HEK293 (cell line): ENCODE measurements around the gene ADAM19.

Experiments
- CTCF ChIA-PET: fragments of 350-600 bp; formaldehyde crosslinking; extraction: SDS; loops from one replicate; lab custom pipeline; 2021; ENCODE audit warnings: antibody characterized with exemption; lab: Yijun Ruan, JAX
- POLR2A ChIA-PET: fragments of 300-600 bp; formaldehyde crosslinking; extraction: SDS; loops from one replicate; lab custom pipeline; 2020; ENCODE audit warnings: antibody characterized with exemption, inconsistent platforms; lab: Yijun Ruan, JAX
- H3K27ac ChIP-seq: fragments of 200-500 bp; sonication (Bioruptor generic); 2 replicates; pipeline ENCODE4 v1.5.1; 2014; ENCODE audit warnings: low read depth, low read length, control low read depth, inconsistent platforms; ENCODE audit errors: extremely low read depth
- H3K36me3 ChIP-seq, 2 experiments: fragments of 200-500 bp in 1 of 2; sonication (Bioruptor generic) in 1 of 2; 1 replicate in 1 of 2; 2 replicates in 1 of 2; pipeline ENCODE4 v1.5.1; 2014 to 2017; ENCODE audit warnings: inconsistent platforms in 2 of 2, low read length in 2 of 2; ENCODE audit not compliant: control insufficient read depth in 2 of 2, insufficient read depth in 1 of 2
- H3K4me1 ChIP-seq: fragments of 200-500 bp; sonication (Bioruptor generic); 2 replicates; pipeline ENCODE4 v1.5.1; 2014; ENCODE audit warnings: mild to moderate bottlenecking, low read length, inconsistent platforms; ENCODE audit not compliant: control insufficient read depth, insufficient read depth
- H3K4me3 ChIP-seq: 2 replicates; pipeline ENCODE4 v1.5.1; 2011; ENCODE audit warnings: low read depth, mild to moderate bottlenecking, control low read depth, low read length, moderate library complexity
- H3K9me3 ChIP-seq: fragments of 200-500 bp; sonication (Bioruptor generic); 2 replicates; pipeline ENCODE4 v1.5.1; 2014; ENCODE audit warnings: low read depth, low read length, inconsistent platforms; ENCODE audit not compliant: control insufficient read depth, insufficient read depth
- AEBP2 ChIP-seq: fragments of 450-650 bp; formaldehyde crosslinking; IDR thresholded peaks from 2 replicates; pipeline ENCODE4 v1.5.1; 2016; ENCODE audit warnings: missing biosample characterization, missing genetic modification characterization, borderline replicate concordance
- FEZF1 ChIP-seq: fragments of 450-650 bp; formaldehyde crosslinking; IDR thresholded peaks from 2 replicates; pipeline ENCODE4 v1.5.1; 2016; ENCODE audit warnings: missing biosample characterization, missing genetic modification characterization
- GLIS1 ChIP-seq: fragments of 450-650 bp; formaldehyde crosslinking; IDR thresholded peaks from 2 replicates; pipeline ENCODE4 v1.5.1; 2016; ENCODE audit warnings: missing biosample characterization, missing genetic modification characterization
- HOXD13 ChIP-seq: sonication (generic); formaldehyde crosslinking; IDR thresholded peaks from 2 replicates; pipeline ENCODE4 v1.8.0; 2022; ENCODE audit warnings: missing genetic modification reagents, borderline replicate concordance
- ZBTB44 ChIP-seq: fragments of 450-650 bp; IDR thresholded peaks from 2 replicates; pipeline ENCODE4 v1.5.1; 2018; ENCODE audit warnings: missing biosample characterization, mild to moderate bottlenecking, missing genetic modification characterization
- ZIC2 ChIP-seq: fragments of 450-650 bp; formaldehyde crosslinking; IDR thresholded peaks from 2 replicates; pipeline ENCODE4 v1.5.1; 2016; ENCODE audit warnings: missing biosample characterization, missing genetic modification characterization
- ZNF140 ChIP-seq: fragments of 450-650 bp; formaldehyde crosslinking; IDR thresholded peaks from 2 replicates; pipeline ENCODE4 v1.5.1; 2016; ENCODE audit warnings: missing biosample characterization, missing genetic modification characterization
- ZNF146 ChIP-seq: fragments of 450-650 bp; formaldehyde crosslinking; IDR thresholded peaks from 2 replicates; pipeline ENCODE4 v1.5.1; 2016; ENCODE audit warnings: missing biosample characterization, missing genetic modification characterization
- ZNF239 ChIP-seq: fragments of 450-650 bp; formaldehyde crosslinking; IDR thresholded peaks from 2 replicates; pipeline ENCODE4 v1.5.1; 2016; ENCODE audit warnings: missing biosample characterization, missing genetic modification characterization
- ZNF280D ChIP-seq: fragments of 450-650 bp; formaldehyde crosslinking; IDR thresholded peaks from 2 replicates; pipeline ENCODE4 v1.5.1; 2016; ENCODE audit warnings: missing biosample characterization, missing genetic modification characterization
- ZNF335 ChIP-seq: fragments of 450-650 bp; formaldehyde crosslinking; conservative IDR thresholded peaks from 2 replicates; pipeline ENCODE4 v1.5.1; 2016; ENCODE audit warnings: missing biosample characterization, missing genetic modification characterization
- ZNF391 ChIP-seq: fragments of 450-650 bp; formaldehyde crosslinking; IDR thresholded peaks from 2 replicates; pipeline ENCODE4 v1.5.1; 2016; ENCODE audit warnings: low read depth, missing biosample characterization, missing genetic modification characterization, borderline replicate concordance

Gene ADAM19

DNA sequence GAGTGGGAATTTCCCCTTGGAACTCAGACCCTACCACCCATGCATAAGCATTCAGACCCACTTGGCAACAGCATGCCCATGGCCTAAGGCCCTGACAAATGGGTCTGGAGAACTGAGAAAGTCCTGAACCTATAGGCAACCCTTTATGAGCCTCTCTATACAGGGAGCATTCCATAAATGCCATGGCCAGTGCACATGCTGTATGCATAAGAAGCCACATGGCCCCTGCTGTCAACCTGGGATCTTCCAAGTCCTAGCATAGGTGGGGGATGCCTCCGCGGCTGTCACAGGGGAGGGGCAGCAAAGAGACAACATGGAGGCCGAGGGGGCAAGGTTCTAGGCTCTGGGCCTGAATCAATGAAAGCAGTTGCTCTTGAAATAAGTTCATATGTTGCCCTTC is 123.8 kb downstream of the ADAM19 start (continued):
- TF ChIP-seq AEBP2 (tag by site-specific recombination) (no peak), ZNF280D (tag by site-specific recombination) (no peak), ZNF140 (tag by site-specific recombination) (no peak)

DNA sequence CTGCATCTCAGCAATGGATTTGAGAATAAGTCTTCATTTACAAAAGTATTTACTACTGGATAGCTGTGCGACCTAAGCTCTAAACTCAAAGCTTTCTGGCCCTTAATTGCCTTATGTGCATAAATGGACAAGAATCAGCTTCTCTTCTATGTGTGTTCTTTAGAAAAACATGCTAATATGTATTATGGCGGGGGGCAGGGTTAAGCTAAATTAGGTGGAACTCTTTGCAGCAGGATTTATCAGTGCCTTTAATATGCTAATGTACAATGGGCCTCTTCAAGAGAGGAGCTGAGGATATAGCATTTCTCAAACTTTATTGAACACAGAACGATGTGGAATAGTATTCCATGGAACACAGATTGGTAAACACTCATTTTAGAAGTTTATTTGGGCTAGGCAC is 125.6 kb downstream of the ADAM19 start:
- no peak overlapping the region for H3K27ac ChIP-seq
- H3K4me1 ChIP-seq, result no peaks in the 10 kb centered on the region
- H3K9me3 ChIP-seq, result no peaks in the 10 kb centered on the region
- no peak overlapping the region for H3K4me3 ChIP-seq
- CTCF ChIA-PET, result interaction anchor here (0.8 to 2.1 kb wide), 2 partner anchors 23 to 27 kb away, joined by 3 to 7 read pairs; no protein-coding TSS in a partner anchor
- POLR2A ChIA-PET, result interaction anchor here (1.3 kb wide), 1 partner anchor 307 kb away, joined by 3 read pairs; the partner anchor contains the start of gene MED7
- no peaks in the 10 kb centered on the region for H3K36me3 ChIP-seq
- TF ChIP-seq ZBTB44 (tag by site-specific recombination), result no peak
- no peak for TF ChIP-seq HOXD13 (CRISPR knock-in tag)
- TF ChIP-seq FEZF1 (tag by site-specific recombination), result no peak
- peak; percentile 81; the same call in 1 of the 2 replicates for TF ChIP-seq ZNF239
- TF ChIP-seq ZNF146 (tag by site-specific recombination), result no peak
- no peak for TF ChIP-seq ZNF280D (tag by site-specific recombination)
- no peak for TF ChIP-seq ZNF391
- TF ChIP-seq, all 188 proteins: peak for 1

DNA sequence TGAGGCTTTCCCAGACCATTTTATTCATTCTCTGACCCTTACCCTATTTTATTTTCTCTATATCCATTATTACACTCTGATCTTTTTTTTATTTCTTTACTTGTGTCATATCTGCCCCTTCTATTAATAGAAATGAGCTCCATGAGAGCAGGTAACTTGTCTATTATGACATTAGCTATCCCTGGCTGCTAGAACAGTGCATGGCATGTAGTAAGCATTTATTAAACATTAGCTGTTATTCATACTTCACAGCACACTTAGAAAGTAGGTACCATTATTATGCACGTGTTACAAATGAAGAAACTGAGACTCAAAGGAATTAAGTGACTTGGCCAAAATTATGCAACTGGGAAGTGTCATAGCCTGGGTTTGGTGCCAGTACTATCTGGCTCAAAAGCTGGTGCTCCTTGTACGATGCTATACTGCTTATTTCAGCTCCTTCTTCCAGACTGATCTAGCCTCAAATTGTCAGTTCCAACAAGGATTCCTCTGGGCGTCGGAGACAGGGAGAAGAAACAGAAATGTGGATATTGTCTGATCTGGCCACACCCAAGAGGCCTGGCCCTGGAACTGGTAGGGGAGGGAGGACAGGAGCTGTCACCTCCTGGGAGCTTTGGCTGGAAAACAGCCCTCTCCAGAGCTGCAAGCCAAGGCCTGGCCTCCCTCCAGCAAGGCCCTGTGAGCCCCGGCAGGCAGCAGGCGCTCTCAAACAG is 126.4 kb downstream of the ADAM19 start:
- no peak overlapping the region for H3K4me3 ChIP-seq
- H3K27ac ChIP-seq, result no peak overlapping the region
- H3K9me3 ChIP-seq, result no peaks in the 10 kb centered on the region
- ChIA-PET CTCF (interaction anchor here (0.6 to 2.1 kb wide), 6 partner anchors 21 to 294 kb away, joined by 3 to 7 read pairs (median 4); no protein-coding TSS in a partner anchor), POLR2A (no interaction called here)
- no peaks in the 10 kb centered on the region for H3K4me1 ChIP-seq
- TF ChIP-seq GLIS1, result peak; percentile 28; the same call in 1 of the 2 replicates
- TF ChIP-seq HOXD13 (CRISPR knock-in tag), result no peak
- TF ChIP-seq ZNF335 (tag by site-specific recombination), result no peak
- peak; percentile 29; the same call in 1 of the 2 replicates for TF ChIP-seq ZIC2
- no peaks in the 10 kb centered on the region for H3K36me3 ChIP-seq
